A673 (cell line): ENCODE results near the gene CEP131. TPM values are rescaled to one million over a fixed set of nuclear protein-coding genes. Genes with fewer than 3 reads are reported as not detected.

Experiments
- BruUV-seq: library from RNA; stranded (reverse); fragments of 400-500 nt; replicated peaks from 2 replicates; lab custom pipeline; 2021; lab: Mats Ljungman, UMichigan
- CTCF ChIA-PET: fragments of 300-600 bp; sonication (Branson Sonifier 250); formaldehyde crosslinking; loops from one replicate; lab custom pipeline; 2022; ENCODE audit warnings: antibody characterized with exemption; lab: Charles Lee
- POLR2A ChIA-PET: fragments of 300-600 bp; sonication (Branson Sonifier 250); formaldehyde crosslinking; loops from one replicate; lab custom pipeline; 2022; ENCODE audit warnings: antibody characterized with exemption; ENCODE audit not compliant: low non-redundant PET; lab: Charles Lee
- DNase-seq: peaks from one replicate; pipeline ENCODE4 v3.0.0-alpha.2; 2015; ENCODE audit warnings: low spot score
- H3K27ac ChIP-seq: fragments of 200-600 bp; sonication (generic); 2 replicates; pipeline ENCODE4 v1.5.1; 2016; ENCODE audit warnings: mixed run types, low read depth, mild to moderate bottlenecking, mixed read lengths, antibody characterized with exemption, low read length; ENCODE audit not compliant: poor library complexity, severe bottlenecking
- H3K27me3 ChIP-seq: fragments of 200-600 bp; sonication (generic); replicated peaks from 2 replicates; pipeline ENCODE4 v1.6.1; 2017; ENCODE audit warnings: mixed run types, low read depth, mild to moderate bottlenecking, mixed read lengths, antibody characterized with exemption, low read length; ENCODE audit not compliant: insufficient read depth, poor library complexity
- H3K36me3 ChIP-seq: fragments of 200-600 bp; sonication (generic); 2 replicates; pipeline ENCODE4 v1.6.1; 2016; ENCODE audit warnings: mixed run types, mild to moderate bottlenecking, mixed read lengths, antibody characterized with exemption, low read length; ENCODE audit not compliant: insufficient read depth, poor library complexity, severe bottlenecking
- H3K4me1 ChIP-seq: fragments of 200-600 bp; sonication (generic); 2 replicates; pipeline ENCODE4 v1.6.1; 2017; ENCODE audit warnings: mixed run types, mild to moderate bottlenecking, mixed read lengths, antibody characterized with exemption, low read length; ENCODE audit not compliant: insufficient read depth, poor library complexity, severe bottlenecking
- H3K4me3 ChIP-seq: fragments of 200-600 bp; sonication (generic); 2 replicates; pipeline ENCODE4 v1.5.1; 2016; ENCODE audit warnings: low read depth, mixed run types, mild to moderate bottlenecking, mixed read lengths, low read length; ENCODE audit not compliant: poor library complexity, severe bottlenecking
- H3K9me3 ChIP-seq: fragments of 200-600 bp; sonication (generic); 2 replicates; pipeline ENCODE4 v1.6.1; 2016; ENCODE audit warnings: mixed run types, low read depth, mild to moderate bottlenecking, mixed read lengths, antibody characterized with exemption, low read length; ENCODE audit not compliant: poor library complexity, severe bottlenecking
- CTCF ChIP-seq: fragments of 300-800, 200-600 bp; sonication (generic); conservative IDR thresholded peaks from 2 replicates; pipeline ENCODE4 v1.5.1; 2017; ENCODE audit warnings: low read depth, mild to moderate bottlenecking, antibody characterized with exemption, low read length, moderate library complexity, mixed read lengths
- EZH2 ChIP-seq: fragments of 200-600 bp; sonication (generic); IDR thresholded peaks from 2 replicates; pipeline ENCODE4 v1.6.1; 2017; ENCODE audit warnings: borderline replicate concordance, low read depth, mild to moderate bottlenecking, mixed read lengths, antibody characterized with exemption, low read length; ENCODE audit not compliant: poor library complexity, severe bottlenecking
- intact Hi-C: fragments of 100-400 bp; cut with micrococcal nuclease; formaldehyde crosslinking; loops from one replicate; pipeline ENCODE4 v1.10.0; 2022; ENCODE audit not compliant: unreplicated experiment
- total RNA-seq: library from RNA; stranded (reverse); gene quantifications from 2 replicates; pipeline ENCODE4 v1.2.3, GENCODE V29; 2021

CEP131 gene
- total RNA-seq, 1 experiment from 2014 or later: 27.1 TPM

- Histone ChIP-seq H3K9me3 (no peaks in the 10 kb centered on the region), H3K27me3 (no peaks in the 10 kb centered on the region), H3K36me3 (peaks cover 5% of the 10 kb centered on the region), H3K4me3 (no peak overlapping the region), H3K4me1 (no peaks in the 10 kb centered on the region), H3K27ac (no peak overlapping the region)
- ChIA-PET POLR2A (no interaction called here), CTCF (no interaction called here)
- TF ChIP-seq CTCF (no peak), EZH2 (no peak)
- intact Hi-C loops: no loop called here
- DNase-seq: no peak
- BruUV-seq: no TSS peak
Measured at GRCh38 chr17:81190591-81190990, 32.2 kb downstream of the CEP131 start.

GRCh38 chr17:81189670-81190530 is 32.9 kb downstream of the CEP131 start:
- Histone ChIP-seq H3K27ac (no peak overlapping the region), H3K4me1 (no peaks in the 10 kb centered on the region), H3K36me3 (peaks cover 5% of the 10 kb centered on the region), H3K27me3 (no peaks in the 10 kb centered on the region), H3K4me3 (no peak overlapping the region), H3K9me3 (no peaks in the 10 kb centered on the region)
- ChIA-PET POLR2A (no interaction called here), CTCF (no interaction called here)
- BruUV-seq: no TSS peak
- TF ChIP-seq CTCF: 0 out of 2 replicates have a peak, but pooled peaks have one; percentile 17
- TF ChIP-seq EZH2: no peak
- DNase-seq: no peak
- intact Hi-C loops: no loop called here

GRCh38 chr17:81189016-81189415 is 33.7 kb downstream of the CEP131 start:
- no peaks in the 10 kb centered on the region for H3K27me3 ChIP-seq
- H3K36me3 ChIP-seq: peaks cover 5% of the 10 kb centered on the region
- intact Hi-C loops: no loop called here
- H3K4me1 ChIP-seq: no peaks in the 10 kb centered on the region
- no TSS peak for BruUV-seq
- POLR2A ChIA-PET: no interaction called here
- H3K9me3 ChIP-seq: no peaks in the 10 kb centered on the region
- DNase-seq: no peak
- no peak overlapping the region for H3K27ac ChIP-seq
- CTCF ChIA-PET: interaction anchor here (0.6 kb wide), 1 partner anchor 44 kb away, joined by 3 read pairs; no protein-coding TSS in a partner anchor
- TF ChIP-seq CTCF: no peak
- TF ChIP-seq EZH2: no peak
- no peak overlapping the region for H3K4me3 ChIP-seq
